Activated CD4-positive, alpha-beta T cell treated with anti-CD3 and anti-CD28 coated beads for 24 hours (primary cell): ENCODE results near the gene SPRY4.
"Not testable (repeated sequence)": the region's sequence is repeated elsewhere in the genome, so short reads cannot be mapped to it uniquely, and the experiment has no call there.

Experiments
- DNase-seq, 2 donors: peaks; one replicate each; pipeline ENCODE4 v3.0.0-alpha.2; 2020; ENCODE audit warnings: low read depth in 2 of 2

The SPRY4 gene

GRCh38 chr5:142314606-142315005, 10.2 kb downstream of the SPRY4 start:
- no peak for DNase-seq

- no peak for DNase-seq
These were observed 10.7 kb downstream of the SPRY4 start for GRCh38 chr5:142314109-142314508.

GRCh38 chr5:142313682-142314081, 11.1 kb downstream of the SPRY4 start:
- no peak for DNase-seq

GRCh38 chr5:142313275-142313674, 11.5 kb downstream of the SPRY4 start:
- no peak for DNase-seq

GRCh38 chr5:142312399-142312798, 12.4 kb downstream of the SPRY4 start:
- DNase-seq, result no peak

- no peak for DNase-seq
These were observed 13.1 kb downstream of the SPRY4 start for GRCh38 chr5:142311725-142312124.

- DNase-seq, result no peak
These were observed 14.0 kb downstream of the SPRY4 start for GRCh38 chr5:142310803-142311202.

- DNase-seq, result no peak
These were observed 15.0 kb downstream of the SPRY4 start for GRCh38 chr5:142309747-142310318.

GRCh38 chr5:142308358-142308757, 16.5 kb downstream of the SPRY4 start:
- no peak for DNase-seq

GRCh38 chr5:142307146-142307890, 17.5 kb downstream of the SPRY4 start:
- DNase-seq, result no peak

GRCh38 chr5:142306077-142306502, 18.7 kb downstream of the SPRY4 start:
- no peak for DNase-seq

GRCh38 chr5:142305211-142305610, 19.6 kb downstream of the SPRY4 start:
- no peak for DNase-seq

GRCh38 chr5:142304013-142304701, 20.7 kb downstream of the SPRY4 start:
- no peak for DNase-seq

- DNase-seq, result no peak
These were observed 21.3 kb downstream of the SPRY4 start for GRCh38 chr5:142303565-142303964.

- DNase-seq, result no peak
These were observed 23.3 kb downstream of the SPRY4 start for GRCh38 chr5:142301540-142301939.

- no peak for DNase-seq
These were observed 24.1 kb downstream of the SPRY4 start for GRCh38 chr5:142300677-142301076.

- DNase-seq, result no peak
These were observed 26.0 kb downstream of the SPRY4 start for GRCh38 chr5:142298789-142299188.

- DNase-seq, result not testable (repeated sequence)
These were observed 27.0 kb downstream of the SPRY4 start for GRCh38 chr5:142297786-142298185.

GRCh38 chr5:142296914-142297417, 27.9 kb downstream of the SPRY4 start:
- DNase-seq, result no peak

- DNase-seq, result no peak
These were observed 28.6 kb downstream of the SPRY4 start for GRCh38 chr5:142295960-142296860.

GRCh38 chr5:142295084-142295758, 29.6 kb downstream of the SPRY4 start:
- no peak for DNase-seq
